ENCODE data around the gene C8A. TPM values are rescaled to one million over a fixed set of nuclear protein-coding genes. Genes with fewer than 3 reads are reported as not detected.

Gene C8A
- total RNA-seq, 1 experiment from 2014 or later: not detected

DNA sequence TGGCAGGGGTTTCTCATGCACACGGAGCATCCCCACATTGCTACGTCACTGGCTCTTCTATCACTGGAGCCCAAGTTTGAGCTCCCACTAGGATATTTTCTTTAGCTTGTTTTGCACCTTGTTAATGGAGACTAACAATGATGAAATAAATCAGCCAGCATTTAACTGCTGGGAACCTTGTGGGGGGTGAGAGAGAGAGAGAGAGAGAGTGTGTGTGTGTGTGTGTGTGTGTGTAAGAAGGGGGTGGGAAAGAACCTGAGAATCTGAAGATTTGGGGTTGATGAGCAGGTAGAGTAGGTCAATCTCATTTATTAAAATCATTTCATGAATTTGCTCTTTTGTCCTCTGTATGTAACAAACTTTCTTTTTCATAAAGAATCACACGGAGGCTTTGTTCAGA is 110.6 kb downstream of the C8A start:
- no peak for DNase-seq (ENCODE audit: low read depth)

DNA sequence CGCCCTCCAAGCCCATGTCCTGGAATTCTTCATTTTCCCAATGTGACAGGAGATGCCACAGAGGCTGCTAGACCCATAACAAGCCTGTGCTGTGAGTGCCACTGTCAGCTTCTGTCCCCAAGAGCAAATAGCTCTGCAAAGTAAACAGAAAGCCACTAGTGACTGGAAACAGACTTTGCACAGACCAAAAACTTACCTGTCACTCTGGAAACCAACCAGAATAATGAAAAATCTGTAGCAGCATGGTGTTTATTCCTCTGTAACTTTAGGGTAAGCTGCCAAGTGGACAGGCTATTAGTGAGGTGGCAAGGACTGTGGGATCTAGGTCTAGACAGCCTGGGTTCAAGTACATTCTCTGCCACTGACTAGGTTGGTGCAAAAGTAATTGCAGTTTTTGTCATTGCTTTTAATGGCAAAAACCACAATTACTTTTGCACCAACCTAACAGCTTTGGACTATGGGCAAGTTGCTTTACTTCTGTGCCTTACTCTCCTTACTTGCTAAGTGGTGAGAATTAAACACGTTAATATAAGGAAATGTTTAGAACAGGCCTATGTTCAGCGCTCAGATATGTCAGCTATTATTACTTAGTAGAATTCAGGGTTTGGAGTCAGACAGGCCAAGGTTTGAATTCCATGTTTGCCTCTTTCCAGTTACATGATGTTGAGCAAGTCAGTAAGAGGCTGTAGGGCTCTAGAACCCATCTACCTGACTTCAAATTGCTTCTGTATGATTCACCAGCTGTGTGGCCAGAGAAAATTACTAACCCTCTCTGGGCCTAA is 111.5 kb downstream of the C8A start, which contains the start of gene C8B:
Gene C8B, minus strand, starts transcription at position 100 of the 782 bp plus-strand sequence. Its CDS starts 67 bp downstream, at position 33.
- DNase-seq (ENCODE audit: low read depth): no peak

DNA sequence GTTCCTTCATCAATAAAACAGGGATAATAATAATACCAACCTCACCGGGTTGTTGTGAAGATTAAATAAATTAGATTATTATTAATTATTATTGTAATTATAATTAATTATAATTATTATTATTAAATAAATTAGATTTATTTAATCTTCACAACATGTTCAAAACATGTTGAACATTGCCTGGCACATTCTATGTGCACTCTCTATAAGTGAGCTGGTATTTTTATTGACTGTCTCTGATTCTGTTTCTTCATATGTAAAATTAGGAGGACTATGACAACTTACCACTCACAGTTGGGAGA is 112.1 kb downstream of the C8A start:
- no peak for DNase-seq (ENCODE audit: low read depth)

DNA sequence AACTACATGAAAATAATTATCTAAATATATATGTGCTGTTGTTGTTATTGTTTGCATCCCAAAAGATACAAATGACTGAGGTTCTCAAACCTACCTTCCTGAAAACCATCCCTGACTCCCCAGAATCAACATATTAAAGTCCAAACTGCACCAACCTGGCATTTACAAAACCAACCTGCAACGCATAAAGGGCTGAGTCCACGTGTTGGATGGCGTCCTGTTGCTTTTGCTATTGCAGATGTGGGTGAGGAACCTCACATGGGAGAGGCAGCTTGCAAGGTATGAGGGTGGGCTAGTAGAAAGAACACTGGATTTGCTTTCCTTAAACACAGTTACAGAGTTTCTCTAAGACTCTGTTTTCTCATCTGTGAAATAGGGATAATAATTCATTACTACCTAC is 112.8 kb downstream of the C8A start:
- no peak for DNase-seq (ENCODE audit: low read depth)

Other genes with a start within 250 kb of the C8A start
- gene PRKAA2, start 209.5 kb upstream of the C8A start, total RNA-seq (2014; rRNA removed; shearing (Covaris generic)): 2.2 and 2.4 TPM in 2 replicates
- gene FYB2, start 35.4 kb upstream of the C8A start, total RNA-seq (2014; rRNA removed; shearing (Covaris generic)): not detected in 2 replicates
- gene C8B, start 111.2 kb downstream of the C8A start, total RNA-seq (2014; rRNA removed; shearing (Covaris generic)): not detected in 2 replicates